VCaP (cell line): Measurements from ENCODE around the gene TRIOBP.
A peak's percentile ranks its signal among the peaks of the same experiment; 100 is the strongest.

ENCODE experiments used
- H3K27ac ChIP-seq: fragments of 450-650 bp; 2 replicates; pipeline ENCODE4 v1.5.1; 2017
- TF ChIP-seq, protein P1 (sequence below): fragments of 450-650 bp; conservative IDR thresholded peaks from 2 replicates; pipeline ENCODE4 v1.5.1; 2017; ENCODE audit warnings: mild to moderate bottlenecking, moderate library complexity

TRIOBP gene

DNA sequence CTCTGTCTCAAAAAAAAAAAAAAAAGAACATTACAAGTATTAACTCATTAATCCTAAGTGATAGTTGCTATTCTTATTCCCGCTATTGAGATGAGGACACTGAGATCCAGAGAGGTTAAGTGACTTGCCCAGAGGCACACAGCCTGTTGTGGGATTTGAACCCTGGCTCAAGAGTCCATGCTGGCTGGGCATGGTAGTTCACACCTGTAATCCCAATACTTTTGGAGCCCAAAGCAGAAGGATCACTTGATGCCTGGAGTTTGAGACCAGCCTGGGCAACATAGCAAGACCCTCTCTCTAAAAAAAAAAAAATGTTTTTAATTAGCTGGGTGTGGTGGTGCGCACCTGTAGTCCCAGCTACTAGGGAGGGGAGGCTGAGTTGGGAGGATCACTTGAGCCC, 115.0 kb downstream of the TRIOBP start:
- no peak overlapping the region for H3K27ac ChIP-seq
- TF ChIP-seq, protein P1, sequence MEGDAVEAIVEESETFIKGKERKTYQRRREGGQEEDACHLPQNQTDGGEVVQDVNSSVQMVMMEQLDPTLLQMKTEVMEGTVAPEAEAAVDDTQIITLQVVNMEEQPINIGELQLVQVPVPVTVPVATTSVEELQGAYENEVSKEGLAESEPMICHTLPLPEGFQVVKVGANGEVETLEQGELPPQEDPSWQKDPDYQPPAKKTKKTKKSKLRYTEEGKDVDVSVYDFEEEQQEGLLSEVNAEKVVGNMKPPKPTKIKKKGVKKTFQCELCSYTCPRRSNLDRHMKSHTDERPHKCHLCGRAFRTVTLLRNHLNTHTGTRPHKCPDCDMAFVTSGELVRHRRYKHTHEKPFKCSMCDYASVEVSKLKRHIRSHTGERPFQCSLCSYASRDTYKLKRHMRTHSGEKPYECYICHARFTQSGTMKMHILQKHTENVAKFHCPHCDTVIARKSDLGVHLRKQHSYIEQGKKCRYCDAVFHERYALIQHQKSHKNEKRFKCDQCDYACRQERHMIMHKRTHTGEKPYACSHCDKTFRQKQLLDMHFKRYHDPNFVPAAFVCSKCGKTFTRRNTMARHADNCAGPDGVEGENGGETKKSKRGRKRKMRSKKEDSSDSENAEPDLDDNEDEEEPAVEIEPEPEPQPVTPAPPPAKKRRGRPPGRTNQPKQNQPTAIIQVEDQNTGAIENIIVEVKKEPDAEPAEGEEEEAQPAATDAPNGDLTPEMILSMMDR: no peak

DNA sequence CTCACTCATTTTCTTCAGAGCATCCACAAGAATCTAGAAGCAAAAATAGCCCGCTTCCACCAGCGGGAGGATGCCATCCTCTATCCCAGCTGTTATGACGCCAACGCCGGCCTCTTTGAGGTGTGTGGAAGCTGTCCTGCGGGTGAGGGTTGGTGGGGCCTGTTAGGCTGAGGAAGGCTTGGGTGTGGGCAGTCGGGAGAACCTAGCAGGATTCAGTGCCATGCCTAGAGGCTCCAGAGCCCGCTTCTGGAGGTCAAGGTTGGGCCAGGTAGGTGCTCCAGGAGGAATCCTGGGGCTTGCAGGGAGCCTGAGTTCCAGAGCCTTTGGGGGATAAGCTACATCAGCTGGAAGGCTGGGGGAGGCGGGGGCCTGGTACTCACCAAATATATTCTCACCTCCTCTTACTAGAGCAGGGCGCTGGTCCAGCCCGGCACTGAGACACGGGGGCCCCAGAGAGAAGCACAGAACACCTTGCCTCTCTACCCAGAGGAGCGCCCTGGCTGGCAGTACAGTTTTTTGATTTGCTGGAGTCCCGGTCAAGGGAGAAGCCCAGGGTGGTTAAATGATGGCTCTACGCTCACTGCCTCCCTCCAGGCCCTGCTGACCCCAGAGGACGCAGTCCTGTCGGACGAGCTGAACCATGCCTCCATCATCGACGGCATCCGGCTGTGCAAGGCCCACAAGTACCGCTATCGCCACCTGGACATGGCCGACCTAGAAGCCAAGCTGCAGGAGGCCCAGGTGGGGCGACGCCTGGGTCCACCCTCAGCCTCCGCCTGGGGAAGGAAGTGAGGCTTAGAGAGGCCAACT, 116.2 kb downstream of the TRIOBP start:
- TF ChIP-seq, protein P1: no peak
- H3K27ac ChIP-seq: no peak overlapping the region

DNA sequence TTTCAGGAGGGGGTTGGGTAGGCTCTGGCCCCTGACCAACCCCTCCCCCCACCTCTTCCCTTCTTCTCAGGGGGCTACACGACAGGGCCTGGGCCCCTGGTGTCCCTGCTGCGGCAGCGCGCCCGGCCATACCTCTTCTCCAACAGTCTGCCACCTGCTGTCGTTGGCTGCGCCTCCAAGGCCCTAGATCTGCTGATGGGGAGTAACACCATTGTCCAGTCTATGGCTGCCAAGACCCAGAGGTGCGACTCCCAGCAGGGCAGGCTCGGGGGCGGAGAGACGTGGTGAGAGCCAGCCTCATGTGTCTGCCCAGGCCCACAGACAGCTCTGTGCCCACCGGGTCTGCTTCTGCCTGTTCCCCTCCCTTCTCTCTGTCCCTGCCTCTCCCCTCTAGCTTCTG, 118.7 kb downstream of the TRIOBP start:
- no peak overlapping the region for H3K27ac ChIP-seq
- TF ChIP-seq, protein P1: no peak

DNA sequence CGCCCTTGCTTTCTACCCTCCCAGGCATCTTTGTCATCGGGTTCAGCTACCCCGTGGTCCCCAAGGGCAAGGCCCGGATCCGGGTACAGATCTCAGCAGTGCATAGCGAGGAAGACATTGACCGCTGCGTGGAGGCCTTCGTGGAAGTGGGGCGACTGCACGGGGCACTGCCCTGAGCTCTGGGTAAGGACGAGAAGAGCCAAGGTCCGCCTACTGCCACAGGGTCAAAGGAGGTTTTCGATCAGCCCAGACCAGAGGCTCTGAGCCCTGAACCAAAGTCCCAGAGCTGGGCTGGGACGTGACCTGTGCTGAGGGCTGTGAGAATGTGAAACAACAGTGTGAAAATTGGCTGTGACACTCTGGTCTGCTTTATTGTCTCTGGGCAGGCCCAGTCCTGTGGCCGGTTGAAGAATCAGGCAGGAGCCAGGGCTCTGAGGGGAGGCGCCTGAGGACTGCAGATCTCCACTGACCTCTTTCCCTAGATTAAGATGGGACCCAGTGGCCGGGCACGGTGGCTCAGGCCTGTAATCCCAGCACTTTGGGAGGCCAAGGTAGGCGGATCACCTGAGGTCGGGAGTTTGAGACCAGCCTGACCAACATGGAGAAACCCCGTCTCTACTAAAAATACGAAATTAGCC, 119.8 kb downstream of the TRIOBP start:
- H3K27ac ChIP-seq: no peak overlapping the region
- TF ChIP-seq, protein P1: no peak

DNA sequence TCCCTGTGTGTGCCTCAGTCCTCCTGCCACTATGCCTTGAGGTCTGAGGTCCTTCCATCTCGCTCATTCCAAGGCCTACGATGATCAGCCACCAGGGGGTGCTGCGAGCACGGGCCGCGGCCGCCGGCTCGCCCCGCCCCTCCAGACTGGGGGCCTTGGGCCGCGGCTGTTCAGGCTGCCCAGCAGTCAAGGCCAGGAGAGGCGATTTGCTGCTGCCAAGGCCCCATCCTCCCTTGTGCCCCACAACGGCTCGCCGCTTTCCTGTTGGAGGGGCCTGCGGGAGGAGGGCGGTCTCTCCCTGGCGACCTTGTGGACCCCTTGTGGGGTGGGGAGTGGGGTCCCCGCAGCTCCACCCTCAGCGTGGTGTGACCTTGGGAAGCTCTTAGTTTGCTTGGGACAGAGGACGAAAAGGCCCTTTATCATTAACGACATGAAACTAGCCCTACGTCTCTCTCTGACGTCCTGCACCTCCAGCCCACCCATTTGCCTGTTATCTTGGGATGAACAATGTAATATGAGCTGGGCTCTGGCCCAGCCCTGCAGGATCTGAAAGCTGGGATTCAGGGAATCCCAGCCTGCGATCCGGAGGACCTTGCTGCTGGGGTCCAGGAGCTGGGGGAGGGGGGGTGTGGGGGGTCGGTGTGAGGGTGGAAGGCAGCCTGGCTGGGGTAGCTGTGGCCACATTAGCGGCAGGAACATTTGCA, 121.0 kb downstream of the TRIOBP start:
- TF ChIP-seq, protein P1: peak; percentile 95
- H3K27ac ChIP-seq: peak overlapping the region; percentile 27; the same call in 1 of the 2 replicates

DNA sequence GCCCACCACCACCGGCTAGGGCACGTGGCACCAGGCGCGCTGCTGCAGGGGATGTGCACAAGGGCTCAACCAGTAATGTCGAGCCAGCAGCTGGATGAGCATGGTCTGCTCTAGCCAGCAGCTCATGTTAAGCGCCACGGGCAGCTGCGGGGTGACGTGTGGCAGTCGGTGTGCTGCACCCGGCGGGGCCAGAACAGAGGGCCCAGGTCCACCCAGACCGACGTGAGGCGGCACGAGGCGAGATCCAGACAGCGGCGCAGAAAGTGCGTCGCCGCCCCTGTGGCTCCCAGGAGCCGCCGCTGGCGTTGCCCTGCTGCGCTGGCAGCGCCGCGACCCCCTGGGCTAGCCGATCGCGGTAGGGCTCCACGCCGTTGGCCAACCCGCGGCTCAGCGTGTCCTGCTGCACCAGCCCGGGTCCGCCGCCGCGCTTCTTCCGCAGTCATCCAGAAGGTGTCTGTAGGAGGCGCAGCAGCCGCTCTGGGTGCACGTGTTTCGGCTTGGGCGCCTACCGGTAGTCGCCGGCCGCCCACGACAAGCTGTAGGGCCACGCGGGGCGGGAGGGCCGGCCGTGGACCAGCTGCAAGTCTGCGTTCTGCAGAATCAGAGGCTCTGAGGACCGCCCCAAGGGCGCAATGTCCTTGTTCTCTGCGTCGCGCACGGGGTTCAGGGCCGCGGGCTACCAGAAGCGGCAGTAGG, 121.7 kb downstream of the TRIOBP start:
- TF ChIP-seq, protein P1: no peak
- no peak overlapping the region for H3K27ac ChIP-seq

DNA sequence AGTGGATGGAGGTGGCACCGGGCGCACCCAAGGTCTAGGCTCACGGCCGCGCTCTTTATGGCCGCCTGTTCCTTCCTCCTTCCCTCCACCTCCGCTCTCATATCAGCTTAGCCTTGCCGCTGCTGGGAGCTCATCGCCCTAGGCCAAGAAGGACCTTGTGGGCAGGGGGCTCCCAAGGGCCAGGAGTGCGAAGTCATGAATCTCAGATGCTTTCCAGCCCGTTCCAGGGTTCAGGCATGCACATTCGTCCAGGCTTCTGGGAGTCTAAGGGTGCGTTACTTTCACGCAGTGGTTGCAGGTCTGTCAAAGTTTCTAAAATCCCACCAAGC, 122.2 kb downstream of the TRIOBP start:
- TF ChIP-seq, protein P1: no peak
- H3K27ac ChIP-seq: no peak overlapping the region
